Fibroblast of villous mesenchyme (primary cell): ENCODE data around the gene SCAMP3. TPM values are rescaled to one million over a fixed set of nuclear protein-coding genes. Genes with fewer than 3 reads are reported as not detected.
"Not testable (repeated sequence)": the region's sequence is repeated elsewhere in the genome, so short reads cannot be mapped to it uniquely, and the experiment has no call there.

Experiments used
- DNase-seq: peaks from one replicate; pipeline ENCODE4 v3.0.0-alpha.2; 2010; ENCODE audit warnings: low read depth
- H3K4me3 ChIP-seq: 2 replicates; pipeline ENCODE4 v1.5.1; 2011; ENCODE audit warnings: low read depth, mild to moderate bottlenecking, low read length
- total RNA-seq: library from RNA; depleted of rRNA; stranded (reverse); fragments of >200 nt; gene quantifications from 2 replicates; pipeline ENCODE4 v1.2.3, GENCODE V29; 2012
- TF ChIP-seq, protein P1 (sequence below): IDR thresholded peaks from 2 replicates; pipeline ENCODE4 v1.5.1; 2012; ENCODE audit warnings: low read depth, mild to moderate bottlenecking, low read length; ENCODE audit not compliant: insufficient read depth

Gene SCAMP3
- total RNA-seq, 1 donor: 33.7 TPM

DNA sequence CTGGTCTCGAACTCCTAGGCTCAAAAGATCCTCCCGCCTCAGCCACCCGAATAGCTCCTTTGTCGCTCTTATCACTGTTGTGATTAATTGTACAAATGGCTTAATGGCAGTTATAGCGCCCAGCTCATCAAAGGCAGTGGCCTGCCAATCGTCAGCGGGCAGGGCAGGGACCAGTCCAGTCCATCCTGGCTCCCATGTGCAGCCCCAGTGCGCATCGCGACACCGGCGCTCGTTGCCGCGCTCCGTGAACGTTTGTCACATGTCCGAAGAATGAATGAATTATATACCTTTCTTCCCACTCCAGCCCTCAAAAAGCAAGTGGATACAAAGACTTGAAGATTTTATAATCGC lies 35.3 kb downstream of the SCAMP3 start:
- DNase-seq: peak; percentile 37
- TF ChIP-seq, protein P1, sequence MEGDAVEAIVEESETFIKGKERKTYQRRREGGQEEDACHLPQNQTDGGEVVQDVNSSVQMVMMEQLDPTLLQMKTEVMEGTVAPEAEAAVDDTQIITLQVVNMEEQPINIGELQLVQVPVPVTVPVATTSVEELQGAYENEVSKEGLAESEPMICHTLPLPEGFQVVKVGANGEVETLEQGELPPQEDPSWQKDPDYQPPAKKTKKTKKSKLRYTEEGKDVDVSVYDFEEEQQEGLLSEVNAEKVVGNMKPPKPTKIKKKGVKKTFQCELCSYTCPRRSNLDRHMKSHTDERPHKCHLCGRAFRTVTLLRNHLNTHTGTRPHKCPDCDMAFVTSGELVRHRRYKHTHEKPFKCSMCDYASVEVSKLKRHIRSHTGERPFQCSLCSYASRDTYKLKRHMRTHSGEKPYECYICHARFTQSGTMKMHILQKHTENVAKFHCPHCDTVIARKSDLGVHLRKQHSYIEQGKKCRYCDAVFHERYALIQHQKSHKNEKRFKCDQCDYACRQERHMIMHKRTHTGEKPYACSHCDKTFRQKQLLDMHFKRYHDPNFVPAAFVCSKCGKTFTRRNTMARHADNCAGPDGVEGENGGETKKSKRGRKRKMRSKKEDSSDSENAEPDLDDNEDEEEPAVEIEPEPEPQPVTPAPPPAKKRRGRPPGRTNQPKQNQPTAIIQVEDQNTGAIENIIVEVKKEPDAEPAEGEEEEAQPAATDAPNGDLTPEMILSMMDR: no peak
- peak overlapping the region; percentile 72 for H3K4me3 ChIP-seq

DNA sequence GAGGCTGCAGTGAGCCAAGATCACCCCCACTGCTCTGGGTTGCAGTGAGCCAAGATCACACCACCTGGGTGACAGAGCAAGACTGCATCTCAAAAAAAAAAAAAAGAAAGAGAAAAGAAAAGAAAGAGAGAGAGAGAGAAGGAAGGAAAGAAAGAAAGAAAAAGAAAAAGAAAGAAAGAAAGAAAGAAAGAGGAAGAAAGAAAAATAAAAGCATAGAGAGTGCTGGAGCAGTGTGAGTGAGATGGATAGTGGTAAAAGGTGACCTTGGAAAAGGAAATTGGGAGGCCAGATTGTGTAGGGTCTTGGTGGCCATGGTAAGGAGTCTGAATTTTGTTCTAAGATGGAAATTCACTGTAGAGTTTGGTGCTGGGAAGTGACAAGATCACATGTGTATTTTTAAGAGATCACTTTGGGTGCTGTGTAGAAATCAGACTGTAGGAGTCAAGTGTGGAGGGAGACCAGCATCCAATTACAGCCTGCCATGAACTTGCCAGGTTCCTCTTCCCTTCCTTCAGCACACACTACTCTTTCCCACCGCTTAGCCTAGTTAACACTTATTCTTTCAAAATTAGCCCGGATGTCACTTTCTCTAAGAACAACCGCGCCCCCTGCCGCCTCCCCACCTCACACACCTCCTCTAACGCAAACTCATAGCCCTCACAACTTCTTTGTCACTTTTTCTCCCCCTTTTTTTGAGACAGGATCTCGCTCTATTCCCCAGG lies 35.8 kb downstream of the SCAMP3 start:
- DNase-seq: peak; percentile 90
- peak overlapping the region; percentile 72 for H3K4me3 ChIP-seq
- TF ChIP-seq, protein P1: peak; percentile 69

DNA sequence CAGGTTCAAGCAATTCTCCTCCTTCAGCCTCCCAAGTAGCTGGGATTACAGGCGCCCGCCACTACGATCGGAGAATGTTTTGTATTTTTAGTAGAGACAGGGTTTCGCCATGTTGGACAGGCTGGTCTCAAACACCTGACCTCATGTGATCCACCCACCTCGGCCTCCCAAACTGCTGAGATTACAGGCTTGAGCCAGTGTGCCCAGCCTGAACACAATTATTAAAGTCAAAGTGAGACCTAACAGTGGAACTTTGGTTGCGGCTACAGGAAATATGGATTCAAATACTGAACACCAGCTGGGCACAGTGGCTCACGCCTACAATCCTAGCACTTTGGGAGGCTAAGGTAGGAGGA lies 36.8 kb downstream of the SCAMP3 start:
- H3K4me3 ChIP-seq, DNase-seq: not testable (repeated sequence)

DNA sequence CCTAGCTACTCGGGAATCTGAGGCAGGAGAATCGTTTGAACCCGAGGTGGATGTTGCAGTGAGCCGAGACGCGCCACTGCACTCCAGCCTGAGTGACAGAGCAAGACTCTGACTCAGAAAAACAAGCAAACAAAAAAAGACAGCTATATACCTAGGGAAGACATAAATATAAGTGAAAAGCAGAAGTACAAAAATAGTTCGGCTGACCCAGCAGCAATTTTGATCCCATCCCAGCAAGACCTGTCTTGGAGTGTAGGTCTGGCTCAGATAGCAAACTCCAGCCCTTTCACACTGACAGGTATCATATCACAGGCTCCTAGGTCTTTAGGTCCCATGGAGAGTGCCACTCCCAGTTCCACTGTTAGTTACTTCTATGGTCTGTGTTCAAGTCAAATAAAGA lies 39.1 kb downstream of the SCAMP3 start:
- TF ChIP-seq, protein P1: no peak
- no peak overlapping the region for H3K4me3 ChIP-seq
- no peak for DNase-seq

DNA sequence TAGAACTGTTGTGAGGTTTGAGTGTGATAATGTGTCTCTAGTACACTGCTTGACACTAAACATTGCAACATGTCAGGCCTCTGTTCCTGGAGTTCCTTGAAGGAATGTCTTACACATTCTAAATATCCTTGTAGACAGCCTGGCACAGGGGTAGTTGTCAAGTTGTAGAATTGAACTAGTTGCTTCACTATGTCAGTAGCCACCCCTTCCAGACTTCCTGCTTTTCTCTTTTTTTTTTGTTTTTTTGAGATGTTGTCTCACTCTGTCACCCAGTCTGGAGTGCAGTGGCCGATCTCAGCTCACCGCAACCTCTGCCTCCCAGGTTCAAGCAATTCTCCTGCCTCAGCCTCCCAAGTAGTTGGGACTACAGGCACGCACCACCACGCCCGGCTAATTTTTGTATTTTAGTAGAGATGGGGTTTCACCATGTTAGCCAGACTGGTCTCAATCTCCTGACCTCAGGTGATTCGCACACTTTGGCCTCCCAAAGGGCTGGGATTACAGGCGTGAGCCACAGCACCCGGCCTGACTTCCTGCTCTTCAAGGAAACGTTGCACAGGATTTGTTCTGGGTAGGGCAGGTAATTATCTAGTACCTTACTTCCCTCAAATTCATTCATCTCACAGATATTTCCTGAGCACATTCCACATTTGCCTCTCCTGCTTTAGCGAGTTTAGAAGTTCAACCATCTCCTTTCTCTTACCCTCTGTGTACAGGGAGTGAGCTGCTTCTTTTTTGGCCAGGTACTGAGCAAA lies 41.8 kb downstream of the SCAMP3 start:
- not testable (repeated sequence) for DNase-seq, H3K4me3 ChIP-seq

DNA sequence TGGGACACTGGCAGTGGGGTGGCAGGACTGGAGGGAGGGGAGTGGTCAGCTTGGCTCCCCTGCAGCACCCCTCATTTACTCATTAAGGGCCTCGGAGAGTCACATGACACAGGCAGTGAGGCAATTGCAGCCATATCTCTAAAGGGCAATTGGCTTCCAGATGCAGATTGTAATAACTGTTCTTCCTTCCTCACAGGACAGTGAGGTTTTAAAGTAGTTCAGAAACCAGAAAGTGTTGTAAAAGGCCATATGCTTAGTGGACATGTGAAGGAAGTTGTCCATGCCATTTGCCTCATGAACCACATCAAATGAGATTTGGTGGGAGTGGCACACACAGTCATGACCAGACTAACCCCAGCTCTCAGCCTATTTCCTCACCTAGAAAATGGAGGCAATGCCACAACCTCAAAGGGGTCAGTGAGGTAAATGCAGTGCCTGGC lies 42.5 kb downstream of the SCAMP3 start:
- TF ChIP-seq, protein P1: no peak
- H3K4me3 ChIP-seq: no peak overlapping the region
- peak; percentile 61 for DNase-seq

DNA sequence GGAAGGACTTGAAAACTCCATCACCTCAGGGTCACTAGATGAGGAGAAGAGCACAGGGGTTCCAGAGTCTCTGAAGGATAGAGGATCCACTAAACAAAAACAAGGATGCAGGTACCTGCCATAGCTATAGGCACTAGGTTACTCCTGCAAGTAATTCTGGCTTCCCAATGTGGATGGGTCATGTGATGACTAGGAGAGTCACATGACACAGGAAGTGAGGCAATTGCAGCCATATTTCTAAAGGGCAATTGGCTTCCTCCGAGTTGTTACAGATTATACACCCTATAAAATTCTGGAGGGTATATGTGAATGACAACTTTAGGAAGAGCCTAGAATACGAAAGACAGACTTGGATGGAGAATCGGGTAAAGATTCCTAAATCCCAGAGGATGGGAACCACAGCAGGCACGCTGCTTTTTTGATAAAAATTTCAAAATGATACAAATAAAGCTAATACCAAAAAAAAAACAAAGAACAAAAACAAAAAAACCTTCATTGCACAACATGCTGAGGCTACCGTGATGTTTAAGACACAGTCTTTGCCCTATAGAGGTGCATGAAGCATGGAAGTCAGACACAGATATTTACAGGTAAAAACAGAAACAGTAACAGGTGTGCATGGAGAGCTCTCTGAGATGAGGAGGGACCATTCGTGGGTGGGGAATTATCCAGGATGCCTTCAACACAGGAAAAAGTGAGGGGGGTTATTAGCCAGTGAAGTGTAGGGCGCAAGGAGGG lies 43.1 kb downstream of the SCAMP3 start:
- no peak overlapping the region for H3K4me3 ChIP-seq
- TF ChIP-seq, protein P1: no peak
- DNase-seq: peak; percentile 69

DNA sequence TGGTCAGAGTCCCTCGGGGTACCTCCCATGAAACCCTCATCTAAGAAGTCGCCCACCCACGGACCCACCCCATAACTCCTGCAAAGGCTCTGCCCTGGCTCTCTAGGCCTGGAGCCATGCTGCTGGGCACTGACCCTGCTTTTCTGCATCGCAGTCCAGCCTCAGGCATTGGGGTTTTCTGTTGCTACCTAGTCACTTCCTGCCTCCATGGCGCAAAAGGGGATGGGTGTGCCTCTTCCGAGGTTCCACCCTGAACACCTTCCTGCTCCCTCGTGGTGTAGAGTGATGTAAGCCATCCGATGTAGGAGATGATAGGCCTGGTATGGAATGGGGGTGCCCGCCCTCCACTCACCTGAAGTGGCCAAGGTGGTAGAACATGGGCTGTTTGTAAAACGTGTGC lies 47.5 kb downstream of the SCAMP3 start:
- not testable (repeated sequence) for DNase-seq, H3K4me3 ChIP-seq

DNA sequence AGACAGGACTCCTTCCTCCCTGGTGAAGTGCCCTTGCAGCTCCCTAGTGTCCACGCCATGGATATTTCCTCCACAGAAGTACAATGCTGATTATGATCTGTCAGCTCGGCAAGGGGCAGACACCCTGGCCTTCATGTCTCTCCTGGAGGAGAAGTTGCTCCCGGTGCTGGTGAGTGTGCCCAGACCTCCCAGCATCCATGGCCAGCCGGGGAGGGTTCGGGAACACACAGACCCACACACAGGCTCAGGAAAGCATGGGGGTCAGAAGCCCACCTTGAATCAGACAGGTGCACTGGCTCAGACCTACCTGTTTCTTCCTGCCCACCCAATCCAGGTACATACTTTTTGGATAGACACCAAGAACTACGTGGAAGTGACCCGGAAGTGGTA lies 50.1 kb downstream of the SCAMP3 start:
- H3K4me3 ChIP-seq, DNase-seq: not testable (repeated sequence)

DNA sequence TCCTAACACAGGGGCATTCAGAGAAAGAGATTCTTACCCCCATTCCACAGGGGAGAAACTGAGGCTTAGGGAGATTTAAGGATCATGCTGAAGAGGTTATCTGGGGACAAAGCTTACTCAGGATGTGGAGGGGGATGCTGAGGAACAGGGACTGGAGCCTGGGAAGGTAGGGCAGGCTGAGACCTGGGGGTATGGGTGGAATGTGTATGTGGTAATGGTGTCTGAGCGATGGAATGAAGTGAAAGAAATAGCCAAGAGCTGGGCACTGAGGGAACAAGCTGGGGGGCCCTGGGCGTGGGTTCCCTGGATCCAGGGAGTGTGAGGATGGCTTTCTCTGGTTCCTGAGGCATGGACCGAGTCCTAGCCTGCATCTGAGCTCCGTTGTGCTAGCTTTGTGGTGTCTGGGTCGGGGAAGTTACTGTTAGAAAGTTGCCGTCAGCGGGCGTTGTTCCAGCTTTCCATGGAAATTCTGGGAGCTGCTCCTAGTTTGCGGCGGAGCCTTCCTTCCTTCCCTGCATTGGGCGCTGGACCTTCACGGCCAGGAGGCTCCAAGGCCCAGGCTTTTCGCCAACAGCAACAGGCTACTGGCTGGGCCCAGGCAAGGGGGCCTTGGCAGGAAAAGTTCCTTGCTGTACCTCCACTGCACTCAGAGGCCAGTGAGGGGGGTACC lies 50.6 kb downstream of the SCAMP3 start:
- H3K4me3 ChIP-seq, DNase-seq: not testable (repeated sequence)
